ENCODE results near the gene SLC24A3.

GRCh38 chr20:19426356-19426755 is 213.9 kb downstream of the SLC24A3 start:
- TF ChIP-seq, protein P1, sequence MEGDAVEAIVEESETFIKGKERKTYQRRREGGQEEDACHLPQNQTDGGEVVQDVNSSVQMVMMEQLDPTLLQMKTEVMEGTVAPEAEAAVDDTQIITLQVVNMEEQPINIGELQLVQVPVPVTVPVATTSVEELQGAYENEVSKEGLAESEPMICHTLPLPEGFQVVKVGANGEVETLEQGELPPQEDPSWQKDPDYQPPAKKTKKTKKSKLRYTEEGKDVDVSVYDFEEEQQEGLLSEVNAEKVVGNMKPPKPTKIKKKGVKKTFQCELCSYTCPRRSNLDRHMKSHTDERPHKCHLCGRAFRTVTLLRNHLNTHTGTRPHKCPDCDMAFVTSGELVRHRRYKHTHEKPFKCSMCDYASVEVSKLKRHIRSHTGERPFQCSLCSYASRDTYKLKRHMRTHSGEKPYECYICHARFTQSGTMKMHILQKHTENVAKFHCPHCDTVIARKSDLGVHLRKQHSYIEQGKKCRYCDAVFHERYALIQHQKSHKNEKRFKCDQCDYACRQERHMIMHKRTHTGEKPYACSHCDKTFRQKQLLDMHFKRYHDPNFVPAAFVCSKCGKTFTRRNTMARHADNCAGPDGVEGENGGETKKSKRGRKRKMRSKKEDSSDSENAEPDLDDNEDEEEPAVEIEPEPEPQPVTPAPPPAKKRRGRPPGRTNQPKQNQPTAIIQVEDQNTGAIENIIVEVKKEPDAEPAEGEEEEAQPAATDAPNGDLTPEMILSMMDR (IDR thresholded peaks at IDR 0.05) = no peak
- no peak for TF ChIP-seq POLR2A (IDR thresholded peaks at IDR 0.05)
- TF ChIP-seq EP300 (IDR thresholded peaks at IDR 0.05) = no peak
